ENCODE data around the gene SAMM50. TPM values are rescaled to one million over a fixed set of nuclear protein-coding genes. Genes with fewer than 3 reads are reported as not detected.

SAMM50 gene
- total RNA-seq, 1 experiment from 2014 or later = 55.3 TPM

- CTCF ChIA-PET = no interaction called here
- Mint-ChIP-seq H3K4me3 (ENCODE audit: low read depth, unreplicated experiment) (no peak overlapping the region), H3K27ac (ENCODE audit: unreplicated experiment) (no peak overlapping the region), H3K4me1 (ENCODE audit: low read depth, unreplicated experiment) (no peaks in the 10 kb centered on the region), H3K9me3 (ENCODE audit: low read depth, unreplicated experiment) (no peaks in the 10 kb centered on the region), H3K36me3 (ENCODE audit: insufficient read depth, unreplicated experiment) (peaks cover 27% of the 10 kb centered on the region), H3K27me3 (ENCODE audit: unreplicated experiment) (no peaks in the 10 kb centered on the region)
- no TSS peak for BruUV-seq (replicated peaks)
- DNase-seq = no peak
- no peak for TF ChIP-seq CTCF (IDR thresholded peaks at IDR 0.05; ENCODE audit: unreplicated experiment)
- intact Hi-C loops (cut with micrococcal nuclease; ENCODE audit: unreplicated experiment) = no loop called here
Measured at GRCh38 chr22:43995798-43996169, 40.5 kb downstream of the SAMM50 start.

GRCh38 chr22:43996170-43996980, 41.1 kb downstream of the SAMM50 start:
- BruUV-seq (replicated peaks) = no TSS peak
- CTCF ChIA-PET = no interaction called here
- no peak for TF ChIP-seq CTCF (IDR thresholded peaks at IDR 0.05; ENCODE audit: unreplicated experiment)
- DNase-seq = no peak
- no peaks in the 10 kb centered on the region for H3K4me1 Mint-ChIP-seq (ENCODE audit: low read depth, unreplicated experiment)
- H3K36me3 Mint-ChIP-seq (ENCODE audit: insufficient read depth, unreplicated experiment) = peaks cover 24% of the 10 kb centered on the region
- intact Hi-C loops (cut with micrococcal nuclease; ENCODE audit: unreplicated experiment) = no loop called here
- H3K4me3 Mint-ChIP-seq (ENCODE audit: low read depth, unreplicated experiment) = no peak overlapping the region
- no peaks in the 10 kb centered on the region for H3K9me3 Mint-ChIP-seq (ENCODE audit: low read depth, unreplicated experiment)
- no peak overlapping the region for H3K27ac Mint-ChIP-seq (ENCODE audit: unreplicated experiment)
- H3K27me3 Mint-ChIP-seq (ENCODE audit: unreplicated experiment) = no peaks in the 10 kb centered on the region

- no peaks in the 10 kb centered on the region for H3K9me3 Mint-ChIP-seq (ENCODE audit: low read depth, unreplicated experiment)
- no peaks in the 10 kb centered on the region for H3K4me1 Mint-ChIP-seq (ENCODE audit: low read depth, unreplicated experiment)
- no peaks in the 10 kb centered on the region for H3K27me3 Mint-ChIP-seq (ENCODE audit: unreplicated experiment)
- H3K36me3 Mint-ChIP-seq (ENCODE audit: insufficient read depth, unreplicated experiment) = peaks cover 19% of the 10 kb centered on the region
- DNase-seq = no peak
- TF ChIP-seq CTCF (IDR thresholded peaks at IDR 0.05; ENCODE audit: unreplicated experiment) = no peak
- intact Hi-C loops (cut with micrococcal nuclease; ENCODE audit: unreplicated experiment) = no loop called here
- no peak overlapping the region for H3K4me3 Mint-ChIP-seq (ENCODE audit: low read depth, unreplicated experiment)
- H3K27ac Mint-ChIP-seq (ENCODE audit: unreplicated experiment) = no peak overlapping the region
- no TSS peak for BruUV-seq (replicated peaks)
- CTCF ChIA-PET = no interaction called here
Measured at GRCh38 chr22:43996981-43997265, 41.7 kb downstream of the SAMM50 start.

- CTCF ChIA-PET = no interaction called here
- Mint-ChIP-seq H3K9me3 (ENCODE audit: low read depth, unreplicated experiment) (no peaks in the 10 kb centered on the region), H3K27ac (ENCODE audit: unreplicated experiment) (no peak overlapping the region), H3K4me3 (ENCODE audit: low read depth, unreplicated experiment) (no peak overlapping the region), H3K36me3 (ENCODE audit: insufficient read depth, unreplicated experiment) (peaks cover 8% of the 10 kb centered on the region), H3K4me1 (ENCODE audit: low read depth, unreplicated experiment) (no peaks in the 10 kb centered on the region), H3K27me3 (ENCODE audit: unreplicated experiment) (no peaks in the 10 kb centered on the region)
- no TSS peak for BruUV-seq (replicated peaks)
- no peak for TF ChIP-seq CTCF (IDR thresholded peaks at IDR 0.05; ENCODE audit: unreplicated experiment)
- intact Hi-C loops (cut with micrococcal nuclease; ENCODE audit: unreplicated experiment) = no loop called here
- no peak for DNase-seq
Measured at GRCh38 chr22:43998679-43999264, 43.5 kb downstream of the SAMM50 start.
